IMR-90 (cell line): ENCODE results near the gene POC1B. TPM values are rescaled to one million over a fixed set of nuclear protein-coding genes. Genes with fewer than 3 reads are reported as not detected.

Experiments
- ATAC-seq: fragments of 200-7000 bp; cut with Tn5 transposase; 2 replicates; pipeline ENCODE4 v1.9.1; 2020; ENCODE audit warnings: low read depth, mild to moderate bottlenecking, moderate library complexity
- BruUV-seq: library from RNA; stranded (reverse); fragments of 400-500 nt; replicated peaks from 2 replicates; lab custom pipeline; 2021; lab: Mats Ljungman, UMichigan
- CTCF ChIA-PET: fragments of 300-600 bp; formaldehyde crosslinking; extraction: SDS; loops from one replicate; lab custom pipeline; 2021; ENCODE audit warnings: antibody characterized with exemption; lab: Yijun Ruan, JAX
- POLR2A ChIA-PET: fragments of 300-600 bp; sonication (Branson Sonifier 250); formaldehyde crosslinking; loops from one replicate; lab custom pipeline; 2022; ENCODE audit warnings: antibody characterized with exemption; ENCODE audit not compliant: unreplicated experiment; lab: Charles Lee
- DNase-seq: peaks from one replicate; pipeline ENCODE4 v3.0.0; 2013
- H2AFZ ChIP-seq: replicated peaks from 2 replicates; pipeline ENCODE3; 2013; ENCODE audit warnings: low read length, mild to moderate bottlenecking; ENCODE audit not compliant: poor library complexity
- H2AK5ac ChIP-seq: 2 replicates; pipeline ENCODE4 v1.6.1; 2013; ENCODE audit warnings: low read depth, low read length, inconsistent platforms
- H2AK9ac ChIP-seq: replicated peaks from 2 replicates; pipeline ENCODE3; 2013; ENCODE audit warnings: mild to moderate bottlenecking, low read depth, low read length, moderate library complexity; ENCODE audit not compliant: poor library complexity
- H2BK120ac ChIP-seq: 2 replicates; pipeline ENCODE4 v1.6.1; 2013; ENCODE audit warnings: low read depth, low read length, inconsistent platforms
- H2BK15ac ChIP-seq: 3 replicates; pipeline ENCODE4 v1.6.1; 2013; ENCODE audit warnings: low read depth, low read length, inconsistent platforms
- H2BK20ac ChIP-seq: 2 replicates; pipeline ENCODE4 v1.6.1; 2013; ENCODE audit warnings: low read depth, mild to moderate bottlenecking, inconsistent platforms, low read length, moderate library complexity
- H2BK5ac ChIP-seq: 2 replicates; pipeline ENCODE4 v1.6.1; 2013; ENCODE audit warnings: mild to moderate bottlenecking, low read depth, low read length, inconsistent platforms; ENCODE audit not compliant: poor library complexity, severe bottlenecking
- H3K14ac ChIP-seq: replicated peaks from 2 replicates; pipeline ENCODE4 v1.6.1; 2013; ENCODE audit warnings: low read depth, low read length, inconsistent platforms
- H3K18ac ChIP-seq: 2 replicates; pipeline ENCODE4 v1.6.1; 2013; ENCODE audit warnings: low read depth, low read length, control low read depth
- H3K23ac ChIP-seq: 2 replicates; pipeline ENCODE4 v1.6.1; 2013; ENCODE audit warnings: low read depth, low read length, inconsistent platforms
- H3K27ac ChIP-seq: 2 replicates; pipeline ENCODE4 v1.5.1; 2013; ENCODE audit warnings: mild to moderate bottlenecking, control low read depth, low read length; ENCODE audit not compliant: insufficient read depth
- H3K27me3 ChIP-seq: 2 replicates; pipeline ENCODE4 v1.6.1; 2013; ENCODE audit warnings: low read length; ENCODE audit not compliant: control insufficient read depth, insufficient read depth
- H3K36me3 ChIP-seq: 2 replicates; pipeline ENCODE4 v1.6.1; 2013; ENCODE audit warnings: low read length, mixed read lengths; ENCODE audit not compliant: control insufficient read depth, insufficient read depth
- H3K4ac ChIP-seq: 2 replicates; pipeline ENCODE4 v1.6.1; 2013; ENCODE audit warnings: low read depth, low read length, inconsistent platforms
- H3K4me1 ChIP-seq: 2 replicates; pipeline ENCODE4 v1.6.1; 2013; ENCODE audit warnings: low read length, mixed read lengths; ENCODE audit not compliant: control insufficient read depth, insufficient read depth
- H3K4me2 ChIP-seq: 2 replicates; pipeline ENCODE4 v1.6.1; 2013; ENCODE audit warnings: low read depth, mild to moderate bottlenecking, control low read depth, low read length, moderate library complexity
- H3K4me3 ChIP-seq: 2 replicates; pipeline ENCODE4 v1.5.1; 2013; ENCODE audit warnings: low read depth, mild to moderate bottlenecking, control low read depth, low read length, moderate library complexity; ENCODE audit not compliant: insufficient read depth
- H3K56ac ChIP-seq: 2 replicates; pipeline ENCODE4 v1.6.1; 2013; ENCODE audit warnings: low read length, inconsistent platforms; ENCODE audit not compliant: insufficient read depth; ENCODE audit errors: extremely low read depth
- H3K79me1 ChIP-seq, 2 experiments: 2 replicates each; pipeline ENCODE4 v1.6.1; 2013; ENCODE audit warnings: low read length in 2 of 2, inconsistent platforms in 1 of 2, low read depth in 1 of 2
- H3K9ac ChIP-seq: 2 replicates; pipeline ENCODE4 v1.6.1; 2013; ENCODE audit warnings: low read depth, low read length, control low read depth
- H3K9me1 ChIP-seq: 2 replicates; pipeline ENCODE4 v1.6.1; 2013; ENCODE audit warnings: low read length, inconsistent platforms; ENCODE audit not compliant: insufficient read depth
- H3K9me3 ChIP-seq: 2 replicates; pipeline ENCODE4 v1.6.1; 2013; ENCODE audit warnings: low read length; ENCODE audit not compliant: control insufficient read depth, insufficient read depth
- H4K20me1 ChIP-seq: 2 replicates; pipeline ENCODE4 v1.6.1; 2013; ENCODE audit warnings: low read length, inconsistent platforms; ENCODE audit not compliant: insufficient read depth
- H4K5ac ChIP-seq: 2 replicates; pipeline ENCODE4 v1.6.1; 2013; ENCODE audit warnings: mild to moderate bottlenecking, low read depth, low read length, control low read depth
- H4K8ac ChIP-seq, 2 experiments: 2 replicates each; pipeline ENCODE4 v1.6.1; 2013; ENCODE audit warnings: low read depth in 2 of 2, low read length in 2 of 2, control low read depth in 1 of 2, inconsistent platforms in 1 of 2
- H4K91ac ChIP-seq: 2 replicates; pipeline ENCODE4 v1.6.1; 2013; ENCODE audit warnings: low read depth, low read length, inconsistent platforms; ENCODE audit not compliant: insufficient read depth
- BHLHE40 ChIP-seq: fragments of 150-350 bp; IDR thresholded peaks from 2 replicates; pipeline ENCODE4 v1.6.1; 2016; ENCODE audit warnings: mild to moderate bottlenecking, low read depth, low read length
- CEBPB ChIP-seq: IDR thresholded peaks from 2 replicates; pipeline ENCODE4 v1.6.1; 2012; ENCODE audit warnings: low read depth, low read length, improper control_type of control experiment
- CHD1 ChIP-seq: IDR thresholded peaks from 2 replicates; pipeline ENCODE4 v1.6.1; 2012; ENCODE audit warnings: low read depth, low read length, improper control_type of control experiment
- CTCF ChIP-seq: conservative IDR thresholded peaks from 2 replicates; pipeline ENCODE4 v1.5.1; 2012; ENCODE audit warnings: mild to moderate bottlenecking, low read depth, low read length, improper control_type of control experiment
- ELK1 ChIP-seq: fragments of 150-350 bp; IDR thresholded peaks from 2 replicates; pipeline ENCODE4 v1.6.1; 2016; ENCODE audit warnings: low read depth, mild to moderate bottlenecking, low read length, moderate library complexity, borderline replicate concordance
- FOS ChIP-seq: fragments of 150-350 bp; IDR thresholded peaks from 2 replicates; pipeline ENCODE4 v1.6.1; 2016; ENCODE audit warnings: low read depth, low read length
- MAFK ChIP-seq: IDR thresholded peaks from 2 replicates; pipeline ENCODE4 v1.6.1; 2012; ENCODE audit warnings: low read depth, low read length, improper control_type of control experiment
- MAZ ChIP-seq: IDR thresholded peaks from 2 replicates; pipeline ENCODE4 v1.6.1; 2012; ENCODE audit warnings: low read depth, mild to moderate bottlenecking, low read length, improper control_type of control experiment, moderate library complexity, borderline replicate concordance
- MXI1 ChIP-seq: IDR thresholded peaks from 2 replicates; pipeline ENCODE4 v1.6.1; 2012; ENCODE audit warnings: low read depth, mild to moderate bottlenecking, low read length, moderate library complexity, borderline replicate concordance
- NFE2L2 ChIP-seq: fragments of 150-350 bp; IDR thresholded peaks from 2 replicates; pipeline ENCODE4 v1.6.1; 2016; ENCODE audit warnings: low read depth, mild to moderate bottlenecking, low read length
- RAD21 ChIP-seq: IDR thresholded peaks from 2 replicates; pipeline ENCODE4 v1.6.1; 2012; ENCODE audit warnings: low read length, improper control_type of control experiment
- RCOR1 ChIP-seq: IDR thresholded peaks from 2 replicates; pipeline ENCODE4 v1.6.1; 2012; ENCODE audit warnings: mild to moderate bottlenecking, low read length, improper control_type of control experiment; ENCODE audit not compliant: insufficient replicate concordance
- RFX5 ChIP-seq: IDR thresholded peaks from 2 replicates; pipeline ENCODE4 v1.8.0; 2012; ENCODE audit warnings: low read depth, mild to moderate bottlenecking, low read length, moderate library complexity
- SMC3 ChIP-seq: fragments of 150-350 bp; IDR thresholded peaks from 2 replicates; pipeline ENCODE4 v1.6.1; 2016; ENCODE audit warnings: low read depth, mild to moderate bottlenecking, antibody characterized with exemption, low read length, moderate library complexity
- USF2 ChIP-seq: fragments of 150-350 bp; IDR thresholded peaks from 2 replicates; pipeline ENCODE4 v1.6.1; 2017; ENCODE audit warnings: mild to moderate bottlenecking, antibody characterized with exemption, low read length, low read depth
- WGBS, 2 experiments: methylation state at CpG; one replicate each; pipeline versions ENCODE4 v1.1.5 to v1.1.7; 2013; ENCODE audit warnings: missing lambda C conversion rate in 2 of 2; ENCODE audit not compliant: insufficient read length in 1 of 2; ENCODE audit errors: extremely low coverage in 2 of 2; 5-methylcytosine and 5-hydroxymethylcytosine counted together
- dilution Hi-C: fragments of 300-500 bp; cut with HindIII; formaldehyde crosslinking; loops from one replicate; pipeline ENCODE4 v1.14.3; 2018; ENCODE audit warnings: low sequenced_read_pairs; ENCODE audit not compliant: unreplicated experiment
- in situ Hi-C: fragments of 300-500 bp; cut with MboI; formaldehyde crosslinking; loops from 3 replicates; pipeline ENCODE4 v1.14.3; 2019; ENCODE audit warnings: low sequenced_read_pairs, inconsistent platforms, mixed read lengths
- intact Hi-C: fragments of 100-400 bp; cut with micrococcal nuclease; formaldehyde crosslinking; loops from 2 replicates; pipeline ENCODE4 v1.10.0; 2022
- polyA plus RNA-seq, 3 experiments: library from polyadenylated mRNA; depleted of rRNA; stranded (reverse); fragments of >200 nt; gene quantifications; 2 replicates each; pipeline ENCODE4 v1.2.3, GENCODE V29; 2012; ENCODE audit warnings: low replicate concordance in 1 of 3
- total RNA-seq: library from RNA; depleted of rRNA; stranded (reverse); fragments of >200 nt; gene quantifications from 2 replicates; pipeline ENCODE4 v1.2.3, GENCODE V29; 2012

The POC1B gene
- total and polyA plus RNA-seq, 2 of the 4 experiments (the other 2 are of a cell fraction), result 5.0 to 10.4 TPM

GRCh38 chr12:89493670-89494302 lies 32.1 kb downstream of the POC1B start:
- Histone ChIP-seq H2BK20ac (no peak overlapping the region), H3K4me2 (no peak overlapping the region), H3K9ac (no peak overlapping the region), H3K9me1 (peaks cover 10% of the 10 kb centered on the region), H2BK15ac (no peak overlapping the region), H4K8ac (no peak overlapping the region), H3K18ac (no peak overlapping the region), H2BK5ac (no peak overlapping the region), H3K4ac (no peak overlapping the region), H2AK5ac (no peak overlapping the region), H3K4me3 (no peak overlapping the region), H3K9me3 (no peaks in the 10 kb centered on the region), H3K23ac (no peak overlapping the region), H4K20me1 (no peaks in the 10 kb centered on the region), H3K27me3 (no peaks in the 10 kb centered on the region), H2AK9ac (no peak overlapping the region), H3K36me3 (peaks cover 5% of the 10 kb centered on the region), H3K14ac (no peak overlapping the region), H3K4me1 (peaks cover 6% of the 10 kb centered on the region), H3K27ac (no peak overlapping the region), H3K56ac (no peak overlapping the region), H3K79me1 (peaks cover 0 to 10% of the 10 kb centered on the region in 2 experiments; a peak in 1 of 4 replicates), H2BK120ac (no peak overlapping the region), H4K91ac (no peak overlapping the region), H2AFZ (no peak overlapping the region), H4K5ac (no peak overlapping the region)
- BruUV-seq, result no TSS peak
- DNase-seq, result no peak
- CTCF ChIA-PET, result no interaction called here
- TF ChIP-seq MXI1 (no peak), MAZ (no peak), CTCF (no peak), USF2 (no peak), RCOR1 (no peak), BHLHE40 (no peak), RAD21 (no peak), CHD1 (no peak), MAFK (no peak), RFX5 (no peak), SMC3 (no peak), FOS (no peak), ELK1 (no peak), NFE2L2 (no peak), CEBPB (no peak)
- ATAC-seq, result no peak
- in situ Hi-C loops (no loop called here), dilution Hi-C loops (no loop called here), intact Hi-C loops (no loop called here)
- POLR2A ChIA-PET, result no interaction called here
- WGBS, 2 experiments, result no CpG with 5 or more reads among the region's 5 CpGs
